HEK293 (cell line): ENCODE measurements around the gene NCBP1.

Experiments used
- CTCF ChIA-PET: fragments of 350-600 bp; formaldehyde crosslinking; extraction: SDS; loops from one replicate; lab custom pipeline; 2021; ENCODE audit warnings: antibody characterized with exemption; lab: Yijun Ruan, JAX
- POLR2A ChIA-PET: fragments of 300-600 bp; formaldehyde crosslinking; extraction: SDS; loops from one replicate; lab custom pipeline; 2020; ENCODE audit warnings: antibody characterized with exemption, inconsistent platforms; lab: Yijun Ruan, JAX
- H3K27ac ChIP-seq: fragments of 200-500 bp; sonication (Bioruptor generic); 2 replicates; pipeline ENCODE4 v1.5.1; 2014; ENCODE audit warnings: low read depth, low read length, control low read depth, inconsistent platforms; ENCODE audit errors: extremely low read depth
- H3K36me3 ChIP-seq, 2 experiments: fragments of 200-500 bp in 1 of 2; sonication (Bioruptor generic) in 1 of 2; 1 replicate in 1 of 2; 2 replicates in 1 of 2; pipeline ENCODE4 v1.5.1; 2014 to 2017; ENCODE audit warnings: inconsistent platforms in 2 of 2, low read length in 2 of 2; ENCODE audit not compliant: control insufficient read depth in 2 of 2, insufficient read depth in 1 of 2
- H3K4me1 ChIP-seq: fragments of 200-500 bp; sonication (Bioruptor generic); 2 replicates; pipeline ENCODE4 v1.5.1; 2014; ENCODE audit warnings: mild to moderate bottlenecking, low read length, inconsistent platforms; ENCODE audit not compliant: control insufficient read depth, insufficient read depth
- H3K4me3 ChIP-seq: 2 replicates; pipeline ENCODE4 v1.5.1; 2011; ENCODE audit warnings: low read depth, mild to moderate bottlenecking, control low read depth, low read length, moderate library complexity
- H3K9me3 ChIP-seq: fragments of 200-500 bp; sonication (Bioruptor generic); 2 replicates; pipeline ENCODE4 v1.5.1; 2014; ENCODE audit warnings: low read depth, low read length, inconsistent platforms; ENCODE audit not compliant: control insufficient read depth, insufficient read depth
- BCL11B ChIP-seq: fragments of 450-650 bp; formaldehyde crosslinking; IDR thresholded peaks from 2 replicates; pipeline ENCODE4 v1.5.1; 2016; ENCODE audit warnings: low read depth, missing biosample characterization, missing genetic modification characterization
- FEZF1 ChIP-seq: fragments of 450-650 bp; formaldehyde crosslinking; IDR thresholded peaks from 2 replicates; pipeline ENCODE4 v1.5.1; 2016; ENCODE audit warnings: missing biosample characterization, missing genetic modification characterization
- KLF17 ChIP-seq: fragments of 450-650 bp; formaldehyde crosslinking; IDR thresholded peaks from 2 replicates; pipeline ENCODE4 v1.5.1; 2016; ENCODE audit warnings: missing biosample characterization, missing genetic modification characterization
- OSR2 ChIP-seq: fragments of 450-650 bp; formaldehyde crosslinking; IDR thresholded peaks from 2 replicates; pipeline ENCODE4 v1.5.1; 2016; ENCODE audit warnings: missing biosample characterization, missing genetic modification characterization
- PBX3 ChIP-seq: sonication (generic); formaldehyde crosslinking; IDR thresholded peaks from 2 replicates; pipeline ENCODE4 v1.8.1; 2022; ENCODE audit warnings: mild to moderate bottlenecking, moderate library complexity, missing genetic modification reagents
- PRDM10 ChIP-seq: fragments of 450-650 bp; formaldehyde crosslinking; IDR thresholded peaks from 2 replicates; pipeline ENCODE4 v1.5.1; 2016; ENCODE audit warnings: missing biosample characterization, missing genetic modification characterization
- REPIN1 ChIP-seq: fragments of 450-650 bp; formaldehyde crosslinking; IDR thresholded peaks from 2 replicates; pipeline ENCODE4 v1.5.1; 2017; ENCODE audit warnings: missing biosample characterization, missing genetic modification characterization, low read depth
- TCF7L2 ChIP-seq: IDR thresholded peaks from 2 replicates; pipeline ENCODE4 v1.6.1; 2011; ENCODE audit warnings: low read depth, mild to moderate bottlenecking, inconsistent platforms, low read length, moderate library complexity, borderline replicate concordance
- ZBTB26 ChIP-seq: fragments of 450-650 bp; formaldehyde crosslinking; optimal IDR thresholded peaks from 2 replicates; pipeline ENCODE3; 2016; ENCODE audit warnings: missing biosample characterization, mild to moderate bottlenecking, missing genetic modification characterization
- ZNF112 ChIP-seq: fragments of 450-650 bp; formaldehyde crosslinking; IDR thresholded peaks from 2 replicates; pipeline ENCODE4 v1.5.0; 2017; ENCODE audit warnings: missing biosample characterization, missing genetic modification characterization
- ZNF138 ChIP-seq: fragments of 450-650 bp; formaldehyde crosslinking; IDR thresholded peaks from 2 replicates; pipeline ENCODE4 v1.5.1; 2016; ENCODE audit warnings: missing biosample characterization, missing genetic modification characterization, borderline replicate concordance
- ZNF26 ChIP-seq: fragments of 450-650 bp; formaldehyde crosslinking; IDR thresholded peaks from 2 replicates; pipeline ENCODE4 v1.5.1; 2016; ENCODE audit warnings: missing biosample characterization, missing genetic modification characterization
- ZNF354C ChIP-seq: fragments of 450-650 bp; formaldehyde crosslinking; IDR thresholded peaks from 2 replicates; pipeline ENCODE4 v1.5.1; 2016; ENCODE audit warnings: missing biosample characterization, missing genetic modification characterization, low read depth, borderline replicate concordance
- ZNF529 ChIP-seq: fragments of 450-650 bp; formaldehyde crosslinking; IDR thresholded peaks from 2 replicates; pipeline ENCODE4 v1.5.1; 2017; ENCODE audit warnings: missing genetic modification characterization, missing biosample characterization; ENCODE audit not compliant: insufficient replicate concordance
- ZNF530 ChIP-seq: fragments of 450-650 bp; formaldehyde crosslinking; IDR thresholded peaks from 2 replicates; pipeline ENCODE4 v1.5.1; 2016; ENCODE audit warnings: low read depth, missing biosample characterization, missing genetic modification characterization
- ZNF585B ChIP-seq: fragments of 450-650 bp; formaldehyde crosslinking; IDR thresholded peaks from 2 replicates; pipeline ENCODE4 v1.5.1; 2016; ENCODE audit warnings: missing biosample characterization, missing genetic modification characterization
- ZNF791 ChIP-seq: fragments of 450-650 bp; formaldehyde crosslinking; IDR thresholded peaks from 2 replicates; pipeline ENCODE4 v1.5.1; 2016; ENCODE audit warnings: missing biosample characterization, missing genetic modification characterization
- TF ChIP-seq, protein P1 (sequence below): fragments of 450-650 bp; formaldehyde crosslinking; IDR thresholded peaks from 2 replicates; pipeline ENCODE4 v1.5.1; 2016; ENCODE audit warnings: missing biosample characterization, missing genetic modification characterization

NCBP1 gene

DNA sequence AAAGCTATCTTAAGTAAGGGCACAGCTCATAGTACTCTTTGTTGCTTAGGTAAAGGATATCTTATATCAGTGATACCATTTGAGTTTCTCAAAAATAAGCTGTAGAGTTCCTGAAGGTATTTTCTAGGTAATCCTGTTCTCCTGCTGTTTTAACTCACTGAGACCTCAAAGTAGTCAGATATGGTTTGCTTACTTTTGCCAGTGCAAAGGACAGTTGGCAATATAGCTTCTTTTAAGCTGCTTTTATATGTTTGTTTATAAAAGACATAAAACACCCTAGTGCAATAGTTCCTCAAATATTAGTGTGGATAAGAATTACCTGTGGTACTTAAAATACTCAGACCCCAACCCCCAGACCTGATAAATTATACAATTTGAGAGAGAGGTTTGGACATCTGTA lies 12.1 kb downstream of the NCBP1 start:
- Histone ChIP-seq H3K4me1 (no peaks in the 10 kb centered on the region), H3K27ac (no peak overlapping the region), H3K4me3 (no peak overlapping the region), H3K9me3 (no peaks in the 10 kb centered on the region), H3K36me3 (peaks cover 21 to 82% of the 10 kb centered on the region in 2 experiments)
- ChIA-PET POLR2A (interaction anchor here (2.2 kb wide), 1 partner anchor 12 kb away, joined by 16 read pairs; the partner anchor contains the start of genes NCBP1 and TSTD2), CTCF (interaction anchor here (0.9 to 1.4 kb wide), 2 partner anchors 30 to 177 kb away, joined by 4 to 7 read pairs; no protein-coding TSS in a partner anchor)
- TF ChIP-seq ZNF354C (tag by site-specific recombination) = no peak
- TF ChIP-seq ZNF529 (tag by site-specific recombination) = no peak
- TF ChIP-seq ZNF530 (tag by site-specific recombination) = no peak
- no peak for TF ChIP-seq FEZF1 (tag by site-specific recombination)
- no peak for TF ChIP-seq ZNF585B
- TF ChIP-seq, protein P1, sequence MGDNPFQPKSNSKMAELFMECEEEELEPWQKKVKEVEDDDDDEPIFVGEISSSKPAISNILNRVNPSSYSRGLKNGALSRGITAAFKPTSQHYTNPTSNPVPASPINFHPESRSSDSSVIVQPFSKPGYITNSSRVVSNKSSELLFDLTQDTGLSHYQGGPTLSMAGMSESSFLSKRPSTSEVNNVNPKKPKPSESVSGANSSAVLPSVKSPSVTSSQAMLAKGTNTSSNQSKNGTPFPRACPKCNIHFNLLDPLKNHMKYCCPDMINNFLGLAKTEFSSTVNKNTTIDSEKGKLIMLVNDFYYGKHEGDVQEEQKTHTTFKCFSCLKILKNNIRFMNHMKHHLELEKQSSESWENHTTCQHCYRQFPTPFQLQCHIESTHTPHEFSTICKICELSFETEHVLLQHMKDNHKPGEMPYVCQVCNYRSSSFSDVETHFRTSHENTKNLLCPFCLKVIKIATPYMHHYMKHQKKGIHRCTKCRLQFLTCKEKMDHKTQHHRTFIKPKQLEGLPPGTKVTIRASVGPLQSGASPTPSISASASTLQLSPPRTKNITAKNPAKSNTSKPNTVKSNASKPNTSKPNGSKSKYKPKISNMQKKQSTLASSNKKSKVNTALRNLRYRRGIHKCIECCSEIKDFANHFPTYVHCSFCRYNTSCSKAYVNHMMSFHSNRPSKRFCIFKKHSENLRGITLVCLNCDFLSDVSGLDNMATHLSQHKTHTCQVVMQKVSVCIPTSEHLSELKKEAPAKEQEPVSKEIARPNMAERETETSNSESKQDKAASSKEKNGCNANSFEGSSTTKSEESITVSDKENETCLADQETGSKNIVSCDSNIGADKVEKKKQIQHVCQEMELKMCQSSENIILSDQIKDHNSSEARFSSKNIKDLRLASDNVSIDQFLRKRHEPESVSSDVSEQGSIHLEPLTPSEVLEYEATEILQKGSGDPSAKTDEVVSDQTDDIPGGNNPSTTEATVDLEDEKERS = no peak
- TF ChIP-seq ZBTB26 (tag by site-specific recombination) = no peak
- TF ChIP-seq PBX3 (CRISPR knock-in tag) = no peak
- no peak for TF ChIP-seq ZNF138
- TF ChIP-seq TCF7L2 = no peak
- no peak for TF ChIP-seq ZNF112 (tag by site-specific recombination)
- TF ChIP-seq OSR2 (tag by site-specific recombination) = no peak
- no peak for TF ChIP-seq ZNF26
- TF ChIP-seq PRDM10 (tag by site-specific recombination) = no peak
- no peak for TF ChIP-seq KLF17 (tag by site-specific recombination)
- no peak for TF ChIP-seq ZNF791 (tag by site-specific recombination)
- no peak for TF ChIP-seq BCL11B (tag by site-specific recombination)
- no peak for TF ChIP-seq REPIN1 (tag by site-specific recombination)
